HG02973 (cell line): ENCODE data around the gene MYO18A.
A peak's percentile ranks its signal among the peaks of the same experiment; 100 is the strongest.

ENCODE experiments used
- ATAC-seq: cut with Tn5 transposase; IDR thresholded peaks from one replicate; pipeline ENCODE4 v1.9.1; 2021; ENCODE audit warnings: moderate library complexity; ENCODE audit not compliant: unreplicated experiment

Gene MYO18A

GRCh38 chr17:29129731-29130130 is 50.5 kb downstream of the MYO18A start:
- ATAC-seq = no peak

- no peak for ATAC-seq
Observed at GRCh38 chr17:29127840-29128239, 52.4 kb downstream of the MYO18A start.

GRCh38 chr17:29126268-29126930 is 53.8 kb downstream of the MYO18A start:
- ATAC-seq = no peak

GRCh38 chr17:29125651-29126050 is 54.5 kb downstream of the MYO18A start:
- ATAC-seq = no peak

- no peak for ATAC-seq
Observed at GRCh38 chr17:29124925-29125273, 55.3 kb downstream of the MYO18A start.

- peak; percentile 48 for ATAC-seq
Observed at GRCh38 chr17:29124135-29124924, 55.9 kb downstream of the MYO18A start.

- ATAC-seq = no peak
Observed at GRCh38 chr17:29123111-29123510, 57.1 kb downstream of the MYO18A start.

GRCh38 chr17:29121442-29121841 is 58.8 kb downstream of the MYO18A start:
- no peak for ATAC-seq

- ATAC-seq = no peak
Observed at GRCh38 chr17:29120433-29120832, 59.8 kb downstream of the MYO18A start.

GRCh38 chr17:29119265-29119664 is 60.9 kb downstream of the MYO18A start:
- ATAC-seq = no peak

GRCh38 chr17:29116804-29117753 is 63.1 kb downstream of the MYO18A start:
- ATAC-seq = no peak

GRCh38 chr17:29115961-29116803 is 64.0 kb downstream of the MYO18A start:
- ATAC-seq = no peak

- ATAC-seq = no peak
Observed at GRCh38 chr17:29115435-29115834, 64.8 kb downstream of the MYO18A start.

- ATAC-seq = no peak
Observed at GRCh38 chr17:29114141-29114540, 66.1 kb downstream of the MYO18A start.

GRCh38 chr17:29113334-29113733 is 66.9 kb downstream of the MYO18A start:
- ATAC-seq = no peak

- ATAC-seq = no peak
Observed at GRCh38 chr17:29112771-29113295, 67.4 kb downstream of the MYO18A start.

GRCh38 chr17:29111816-29112499 is 68.2 kb downstream of the MYO18A start:
- ATAC-seq = no peak

- no peak for ATAC-seq
Observed at GRCh38 chr17:29110372-29110757, 69.8 kb downstream of the MYO18A start.

- no peak for ATAC-seq
Observed at GRCh38 chr17:29109477-29110371, 70.5 kb downstream of the MYO18A start.
